ENCODE results near the gene MAPKBP1. TPM values are rescaled to one million over a fixed set of nuclear protein-coding genes. Genes with fewer than 3 reads are reported as not detected.

The MAPKBP1 gene
- total RNA-seq, 1 donor = 22.8 TPM

GRCh38 chr15:41746802-41747201 lies 27.5 kb upstream of the MAPKBP1 start:
- H3K27me3 ChIP-seq (ENCODE audit: insufficient read depth, low read length) = no peaks in the 10 kb centered on the region
- peaks cover 21% of the 10 kb centered on the region for H3K36me3 ChIP-seq (ENCODE audit: insufficient read depth, low read length)
- H3K4me2 ChIP-seq (ENCODE audit: insufficient read depth, low read length) = no peak overlapping the region
- DNase-seq (ENCODE audit: insufficient read length, low spot score, missing footprints) = peak; percentile 19
- no peak overlapping the region for H2AFZ ChIP-seq (ENCODE audit: low read length)
- no peaks in the 10 kb centered on the region for H3K9me3 ChIP-seq (ENCODE audit: low read depth, low read length)
- no peak overlapping the region for H3K4me3 ChIP-seq (ENCODE audit: insufficient read depth, low read length)
- no peak for TF ChIP-seq CTCF (IDR thresholded peaks at IDR 0.05; ENCODE audit: extremely low read depth, low read depth, low read length)
- H3K4me1 ChIP-seq (ENCODE audit: insufficient read depth, low read length) = peaks cover 2% of the 10 kb centered on the region
- no peaks in the 10 kb centered on the region for H4K20me1 ChIP-seq (ENCODE audit: insufficient read depth, low read length)
- H3K27ac ChIP-seq (ENCODE audit: low read depth, low read length) = no peak overlapping the region
- H3K79me2 ChIP-seq (ENCODE audit: insufficient read depth, low read length) = no peaks in the 10 kb centered on the region

- Histone ChIP-seq H3K4me2 (ENCODE audit: insufficient read depth, low read length) (no peak overlapping the region), H4K20me1 (ENCODE audit: insufficient read depth, low read length) (no peaks in the 10 kb centered on the region), H3K9me3 (ENCODE audit: low read depth, low read length) (no peaks in the 10 kb centered on the region), H3K4me1 (ENCODE audit: insufficient read depth, low read length) (no peaks in the 10 kb centered on the region), H2AFZ (ENCODE audit: low read length) (no peak overlapping the region), H3K27ac (ENCODE audit: low read depth, low read length) (no peak overlapping the region), H3K79me2 (ENCODE audit: insufficient read depth, low read length) (no peaks in the 10 kb centered on the region), H3K36me3 (ENCODE audit: insufficient read depth, low read length) (peaks cover 24% of the 10 kb centered on the region), H3K27me3 (ENCODE audit: insufficient read depth, low read length) (no peaks in the 10 kb centered on the region), H3K4me3 (ENCODE audit: insufficient read depth, low read length) (no peak overlapping the region)
- no peak for DNase-seq (ENCODE audit: insufficient read length, low spot score, missing footprints)
- TF ChIP-seq CTCF (IDR thresholded peaks at IDR 0.05; ENCODE audit: extremely low read depth, low read depth, low read length) = no peak
Measured at GRCh38 chr15:41756198-41756597, 18.1 kb upstream of the MAPKBP1 start.

- peak; percentile 86 for TF ChIP-seq CTCF (IDR thresholded peaks at IDR 0.05; ENCODE audit: extremely low read depth, low read depth, low read length)
- no peaks in the 10 kb centered on the region for H3K27me3 ChIP-seq (ENCODE audit: insufficient read depth, low read length)
- peaks cover 42% of the 10 kb centered on the region for H3K4me1 ChIP-seq (ENCODE audit: insufficient read depth, low read length)
- no peak overlapping the region for H2AFZ ChIP-seq (ENCODE audit: low read length)
- peak overlapping the region; percentile 96 for H3K4me2 ChIP-seq (ENCODE audit: insufficient read depth, low read length)
- no peak overlapping the region for H3K4me3 ChIP-seq (ENCODE audit: insufficient read depth, low read length)
- H3K36me3 ChIP-seq (ENCODE audit: insufficient read depth, low read length) = peaks cover 3% of the 10 kb centered on the region
- peaks cover 22% of the 10 kb centered on the region for H4K20me1 ChIP-seq (ENCODE audit: insufficient read depth, low read length)
- H3K9me3 ChIP-seq (ENCODE audit: low read depth, low read length) = no peaks in the 10 kb centered on the region
- H3K79me2 ChIP-seq (ENCODE audit: insufficient read depth, low read length) = peaks cover 30% of the 10 kb centered on the region
- peak; percentile 89 for DNase-seq (ENCODE audit: insufficient read length, low spot score, missing footprints)
- H3K27ac ChIP-seq (ENCODE audit: low read depth, low read length) = peak overlapping the region; percentile 67
Measured at GRCh38 chr15:41772720-41773331, 1.5 kb upstream of the MAPKBP1 start.

GRCh38 chr15:41773332-41773728 lies 954 bp upstream of the MAPKBP1 start:
- H3K36me3 ChIP-seq (ENCODE audit: insufficient read depth, low read length) = peaks cover 3% of the 10 kb centered on the region
- peaks cover 47% of the 10 kb centered on the region for H3K4me1 ChIP-seq (ENCODE audit: insufficient read depth, low read length)
- DNase-seq (ENCODE audit: insufficient read length, low spot score, missing footprints) = no peak
- peak overlapping the region; percentile 72 for H3K4me3 ChIP-seq (ENCODE audit: insufficient read depth, low read length)
- H2AFZ ChIP-seq (ENCODE audit: low read length) = peak overlapping the region; percentile 49
- H3K9me3 ChIP-seq (ENCODE audit: low read depth, low read length) = no peaks in the 10 kb centered on the region
- no peaks in the 10 kb centered on the region for H3K27me3 ChIP-seq (ENCODE audit: insufficient read depth, low read length)
- peak overlapping the region; percentile 96 for H3K4me2 ChIP-seq (ENCODE audit: insufficient read depth, low read length)
- peaks cover 22% of the 10 kb centered on the region for H4K20me1 ChIP-seq (ENCODE audit: insufficient read depth, low read length)
- H3K27ac ChIP-seq (ENCODE audit: low read depth, low read length) = peak overlapping the region; percentile 67
- H3K79me2 ChIP-seq (ENCODE audit: insufficient read depth, low read length) = peaks cover 35% of the 10 kb centered on the region
- no peak for TF ChIP-seq CTCF (IDR thresholded peaks at IDR 0.05; ENCODE audit: extremely low read depth, low read depth, low read length)

All from osteoblast (primary cell).